ENCODE results near the gene SZT2. TPM values are rescaled to one million over a fixed set of nuclear protein-coding genes. Genes with fewer than 3 reads are reported as not detected.

The SZT2 gene
- total and polyA plus RNA-seq, 10 of the 15 experiments (the other 5 are each of a cell fraction or from before 2014, with no cell fraction given), result 1.4 to 38.3 (median 12.7) TPM

- Histone ChIP-seq H3K36me3 (ENCODE audit: control insufficient read depth in 2 of 2, insufficient read depth in 2 of 2, low read length in 1 of 2) (peaks cover 2 to 38% of the 10 kb centered on the region in 2 experiments; a peak in 3 of 4 replicates), H3K9me3 (replicated peaks; ENCODE audit: control insufficient read depth, insufficient read depth, low read length) (no peaks in the 10 kb centered on the region), H3K4me2 (ENCODE audit: control insufficient read depth, insufficient read depth) (no peak overlapping the region), H3K27me3 (replicated peaks in 1 of 2; ENCODE audit: control insufficient read depth in 2 of 2, insufficient read depth in 2 of 2, low read length in 1 of 2) (no peaks in the 10 kb centered on the region), H3K4me3 (no peak overlapping the region), H3K79me2 (ENCODE audit: control insufficient read depth, insufficient read depth, low read length) (no peaks in the 10 kb centered on the region), H3K4me1 (ENCODE audit: control insufficient read depth, insufficient read depth, low read length) (no peaks in the 10 kb centered on the region), H4K20me1 (ENCODE audit: control insufficient read depth, insufficient read depth) (peaks cover 4% of the 10 kb centered on the region; the same call in 1 of the 2 replicates), H2AFZ (ENCODE audit: control insufficient read depth, low read depth, low read length) (no peak overlapping the region), H3K27ac (ENCODE audit: control insufficient read depth, insufficient read depth) (no peak overlapping the region), H3K9ac (ENCODE audit: control insufficient read depth, insufficient read depth, low read length) (no peak overlapping the region)
- ChIA-PET RAD21 (ENCODE audit: unreplicated experiment) (no interaction called here), SMC1A (ENCODE audit: uncharacterized antibody, unreplicated experiment) (no interaction called here), POLR2A (no interaction called here), CTCF (interaction anchor here (1.0 to 1.1 kb wide), 2 partner anchors 49 to 213 kb away, joined by 3 to 4 read pairs; no protein-coding TSS in a partner anchor)
- ATAC-seq (no peak), DNase-seq (ENCODE audit: low read depth, low spot score) (no peak), FAIRE-seq (no peak)
- TF ChIP-seq POLR2A (IDR thresholded peaks at IDR 0.05; ENCODE audit: low read depth, low read length), result 0 out of 2 replicates have a peak, but pooled peaks have one; percentile 30
- no peak for TF ChIP-seq RBBP5 (conservative IDR thresholded peaks at IDR 0.05)
- no peak for TF ChIP-seq E4F1 (IDR thresholded peaks at IDR 0.05; ENCODE audit: borderline replicate concordance, partially characterized antibody)
- BruUV-seq (replicated peaks), result no TSS peak
- 96% methylated on average over 7 of the region's 7 CpGs for WGBS (ENCODE audit: insufficient coverage, insufficient replicate concordance, low lambda C conversion rate, missing lambda C conversion rate)
- intact Hi-C loops (cut with micrococcal nuclease; ENCODE audit: unreplicated experiment) (no loop called here), in situ Hi-C loops (cut with MboI) (no loop called here)
Measured at GRCh38 chr1:43439781-43440180, 50.1 kb downstream of the SZT2 start.

- no peak for FAIRE-seq
- Histone ChIP-seq H4K20me1 (ENCODE audit: control insufficient read depth, insufficient read depth) (no peaks in the 10 kb centered on the region; the same call in 1 of the 2 replicates), H2AFZ (ENCODE audit: control insufficient read depth, low read depth, low read length) (no peak overlapping the region), H3K27ac (ENCODE audit: control insufficient read depth, insufficient read depth) (no peak overlapping the region), H3K36me3 (ENCODE audit: control insufficient read depth in 2 of 2, insufficient read depth in 2 of 2, low read length in 1 of 2) (peaks cover 2 to 34% of the 10 kb centered on the region in 2 experiments; a peak in 3 of 4 replicates), H3K4me1 (ENCODE audit: control insufficient read depth, insufficient read depth, low read length) (no peaks in the 10 kb centered on the region), H3K4me3 (no peak overlapping the region), H3K27me3 (replicated peaks in 1 of 2; ENCODE audit: control insufficient read depth in 2 of 2, insufficient read depth in 2 of 2, low read length in 1 of 2) (no peaks in the 10 kb centered on the region), H3K4me2 (ENCODE audit: control insufficient read depth, insufficient read depth) (no peak overlapping the region), H3K79me2 (ENCODE audit: control insufficient read depth, insufficient read depth, low read length) (no peaks in the 10 kb centered on the region), H3K9ac (ENCODE audit: control insufficient read depth, insufficient read depth, low read length) (no peak overlapping the region), H3K9me3 (replicated peaks; ENCODE audit: control insufficient read depth, insufficient read depth, low read length) (no peaks in the 10 kb centered on the region)
- SMC1A ChIA-PET (ENCODE audit: uncharacterized antibody, unreplicated experiment), result no interaction called here
- TF ChIP-seq MTA2 (IDR thresholded peaks at IDR 0.05; ENCODE audit: low read depth) (no peak), NRF1 (conservative IDR thresholded peaks at IDR 0.05; ENCODE audit: low read depth, low read length) (no peak), ZBED1 (IDR thresholded peaks at IDR 0.05; ENCODE audit: borderline replicate concordance) (no peak), TCF3 (IDR thresholded peaks at IDR 0.05; ENCODE audit: borderline replicate concordance, insufficient read depth, low read depth, low read length) (no peak), EZH2 (IDR thresholded peaks at IDR 0.05; ENCODE audit: borderline replicate concordance, control insufficient read depth, low read depth, low read length) (no peak)
- in situ Hi-C loops (cut with MboI), result no loop called here
- WGBS (ENCODE audit: insufficient coverage, insufficient replicate concordance, low lambda C conversion rate, missing lambda C conversion rate), result 70% methylated on average over 7 of the region's 7 CpGs
- POLR2A ChIA-PET, result no interaction called here
- intact Hi-C loops (cut with micrococcal nuclease; ENCODE audit: unreplicated experiment), result no loop called here
- ATAC-seq, result no peak
- no TSS peak for BruUV-seq (replicated peaks)
- RAD21 ChIA-PET (ENCODE audit: unreplicated experiment), result no interaction called here
- DNase-seq (ENCODE audit: low read depth, low spot score), result no peak
- CTCF ChIA-PET, result interaction anchor here (1.0 to 1.1 kb wide), 2 partner anchors 50 to 213 kb away, joined by 3 to 4 read pairs; no protein-coding TSS in a partner anchor
Measured at GRCh38 chr1:43440358-43440757, 50.7 kb downstream of the SZT2 start.

All from GM12878 (cell line).